ENCODE measurements around the gene NIPAL3. TPM values are rescaled to one million over a fixed set of nuclear protein-coding genes. Genes with fewer than 3 reads are reported as not detected.

The NIPAL3 gene
- total RNA-seq, 1 experiment from 2014 or later, result 11.2 TPM

DNA sequence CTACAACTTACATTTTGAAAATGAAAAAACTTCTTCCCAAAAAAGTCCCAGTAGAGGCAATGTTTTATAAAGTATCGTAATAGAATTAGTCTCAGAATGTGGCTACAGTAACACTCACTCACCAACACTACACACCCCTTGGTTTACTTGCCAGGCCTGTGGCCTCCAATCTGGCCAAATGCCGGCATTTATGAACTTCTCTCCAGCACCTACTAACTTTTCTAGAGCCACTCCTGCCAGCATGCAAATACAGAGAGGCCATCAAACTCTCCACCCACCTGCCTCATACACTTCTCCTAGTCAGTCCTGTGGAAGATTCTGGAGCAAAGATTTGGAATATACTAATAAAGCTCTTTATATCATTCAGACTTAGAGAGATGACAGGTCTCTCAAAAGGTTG, 34.3 kb upstream of the NIPAL3 start (continued):
- TF ChIP-seq, protein P1, sequence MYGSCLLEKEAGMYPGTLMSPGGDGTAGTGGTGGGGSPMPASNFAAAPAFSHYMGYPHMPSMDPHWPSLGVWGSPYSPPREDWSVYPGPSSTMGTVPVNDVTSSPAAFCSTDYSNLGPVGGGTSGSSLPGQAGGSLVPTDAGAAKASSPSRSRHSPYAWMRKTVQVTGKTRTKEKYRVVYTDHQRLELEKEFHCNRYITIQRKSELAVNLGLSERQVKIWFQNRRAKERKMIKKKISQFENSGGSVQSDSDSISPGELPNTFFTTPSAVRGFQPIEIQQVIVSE (CRISPR knock-in tag; IDR thresholded peaks at IDR 0.05; ENCODE audit: borderline replicate concordance), result no peak
- TF ChIP-seq CBFB (CRISPR knock-in tag; IDR thresholded peaks at IDR 0.05; ENCODE audit: low read depth) (no peak), ZNF512 (CRISPR knock-in tag; IDR thresholded peaks at IDR 0.05; ENCODE audit: borderline replicate concordance) (no peak), RELA (CRISPR knock-in tag; IDR thresholded peaks at IDR 0.05; ENCODE audit: borderline replicate concordance) (no peak), ATF2 (CRISPR knock-in tag; IDR thresholded peaks at IDR 0.05; ENCODE audit: borderline replicate concordance, low read depth) (no peak), CTCF (IDR thresholded peaks at IDR 0.05) (no peak)
- TF ChIP-seq, protein P2, sequence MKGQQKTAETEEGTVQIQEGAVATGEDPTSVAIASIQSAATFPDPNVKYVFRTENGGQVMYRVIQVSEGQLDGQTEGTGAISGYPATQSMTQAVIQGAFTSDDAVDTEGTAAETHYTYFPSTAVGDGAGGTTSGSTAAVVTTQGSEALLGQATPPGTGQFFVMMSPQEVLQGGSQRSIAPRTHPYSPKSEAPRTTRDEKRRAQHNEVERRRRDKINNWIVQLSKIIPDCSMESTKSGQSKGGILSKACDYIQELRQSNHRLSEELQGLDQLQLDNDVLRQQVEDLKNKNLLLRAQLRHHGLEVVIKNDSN (CRISPR knock-in tag; IDR thresholded peaks at IDR 0.05), result no peak
- TF ChIP-seq, protein P3, sequence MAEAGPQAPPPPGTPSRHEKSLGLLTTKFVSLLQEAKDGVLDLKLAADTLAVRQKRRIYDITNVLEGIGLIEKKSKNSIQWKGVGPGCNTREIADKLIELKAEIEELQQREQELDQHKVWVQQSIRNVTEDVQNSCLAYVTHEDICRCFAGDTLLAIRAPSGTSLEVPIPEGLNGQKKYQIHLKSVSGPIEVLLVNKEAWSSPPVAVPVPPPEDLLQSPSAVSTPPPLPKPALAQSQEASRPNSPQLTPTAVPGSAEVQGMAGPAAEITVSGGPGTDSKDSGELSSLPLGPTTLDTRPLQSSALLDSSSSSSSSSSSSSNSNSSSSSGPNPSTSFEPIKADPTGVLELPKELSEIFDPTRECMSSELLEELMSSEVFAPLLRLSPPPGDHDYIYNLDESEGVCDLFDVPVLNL (CRISPR knock-in tag; IDR thresholded peaks at IDR 0.05; ENCODE audit: borderline replicate concordance, low read depth), result no peak

GRCh38 chr1:24382165-24382577, 33.4 kb upstream of the NIPAL3 start:
- DNase-seq (ENCODE audit: low spot score), result no peak
- H3K4me1 Mint-ChIP-seq, result no peaks in the 10 kb centered on the region
- no peaks in the 10 kb centered on the region; the same call in 1 of the 2 replicates for H3K27me3 Mint-ChIP-seq (ENCODE audit: low read depth)
- H3K36me3 Mint-ChIP-seq, result peaks cover 2% of the 10 kb centered on the region; the same call in 1 of the 2 replicates
- H3K4me3 Mint-ChIP-seq, result no peak overlapping the region
- H3K9me3 Mint-ChIP-seq, result no peaks in the 10 kb centered on the region
- TF ChIP-seq, protein P3 (CRISPR knock-in tag; IDR thresholded peaks at IDR 0.05; ENCODE audit: borderline replicate concordance, low read depth), result no peak
- TF ChIP-seq ETV6 (CRISPR knock-in tag; IDR thresholded peaks at IDR 0.05) (no peak), EMX1 (CRISPR knock-in tag; IDR thresholded peaks at IDR 0.05) (no peak), SMAD3 (CRISPR knock-in tag; IDR thresholded peaks at IDR 0.05; ENCODE audit: borderline replicate concordance) (no peak)
- TF ChIP-seq, protein P4, sequence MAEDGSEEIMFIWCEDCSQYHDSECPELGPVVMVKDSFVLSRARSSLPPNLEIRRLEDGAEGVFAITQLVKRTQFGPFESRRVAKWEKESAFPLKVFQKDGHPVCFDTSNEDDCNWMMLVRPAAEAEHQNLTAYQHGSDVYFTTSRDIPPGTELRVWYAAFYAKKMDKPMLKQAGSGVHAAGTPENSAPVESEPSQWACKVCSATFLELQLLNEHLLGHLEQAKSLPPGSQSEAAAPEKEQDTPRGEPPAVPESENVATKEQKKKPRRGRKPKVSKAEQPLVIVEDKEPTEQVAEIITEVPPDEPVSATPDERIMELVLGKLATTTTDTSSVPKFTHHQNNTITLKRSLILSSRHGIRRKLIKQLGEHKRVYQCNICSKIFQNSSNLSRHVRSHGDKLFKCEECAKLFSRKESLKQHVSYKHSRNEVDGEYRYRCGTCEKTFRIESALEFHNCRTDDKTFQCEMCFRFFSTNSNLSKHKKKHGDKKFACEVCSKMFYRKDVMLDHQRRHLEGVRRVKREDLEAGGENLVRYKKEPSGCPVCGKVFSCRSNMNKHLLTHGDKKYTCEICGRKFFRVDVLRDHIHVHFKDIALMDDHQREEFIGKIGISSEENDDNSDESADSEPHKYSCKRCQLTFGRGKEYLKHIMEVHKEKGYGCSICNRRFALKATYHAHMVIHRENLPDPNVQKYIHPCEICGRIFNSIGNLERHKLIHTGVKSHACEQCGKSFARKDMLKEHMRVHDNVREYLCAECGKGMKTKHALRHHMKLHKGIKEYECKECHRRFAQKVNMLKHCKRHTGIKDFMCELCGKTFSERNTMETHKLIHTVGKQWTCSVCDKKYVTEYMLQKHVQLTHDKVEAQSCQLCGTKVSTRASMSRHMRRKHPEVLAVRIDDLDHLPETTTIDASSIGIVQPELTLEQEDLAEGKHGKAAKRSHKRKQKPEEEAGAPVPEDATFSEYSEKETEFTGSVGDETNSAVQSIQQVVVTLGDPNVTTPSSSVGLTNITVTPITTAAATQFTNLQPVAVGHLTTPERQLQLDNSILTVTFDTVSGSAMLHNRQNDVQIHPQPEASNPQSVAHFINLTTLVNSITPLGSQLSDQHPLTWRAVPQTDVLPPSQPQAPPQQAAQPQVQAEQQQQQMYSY (CRISPR knock-in tag; IDR thresholded peaks at IDR 0.05), result no peak
- TF ChIP-seq, protein P5, sequence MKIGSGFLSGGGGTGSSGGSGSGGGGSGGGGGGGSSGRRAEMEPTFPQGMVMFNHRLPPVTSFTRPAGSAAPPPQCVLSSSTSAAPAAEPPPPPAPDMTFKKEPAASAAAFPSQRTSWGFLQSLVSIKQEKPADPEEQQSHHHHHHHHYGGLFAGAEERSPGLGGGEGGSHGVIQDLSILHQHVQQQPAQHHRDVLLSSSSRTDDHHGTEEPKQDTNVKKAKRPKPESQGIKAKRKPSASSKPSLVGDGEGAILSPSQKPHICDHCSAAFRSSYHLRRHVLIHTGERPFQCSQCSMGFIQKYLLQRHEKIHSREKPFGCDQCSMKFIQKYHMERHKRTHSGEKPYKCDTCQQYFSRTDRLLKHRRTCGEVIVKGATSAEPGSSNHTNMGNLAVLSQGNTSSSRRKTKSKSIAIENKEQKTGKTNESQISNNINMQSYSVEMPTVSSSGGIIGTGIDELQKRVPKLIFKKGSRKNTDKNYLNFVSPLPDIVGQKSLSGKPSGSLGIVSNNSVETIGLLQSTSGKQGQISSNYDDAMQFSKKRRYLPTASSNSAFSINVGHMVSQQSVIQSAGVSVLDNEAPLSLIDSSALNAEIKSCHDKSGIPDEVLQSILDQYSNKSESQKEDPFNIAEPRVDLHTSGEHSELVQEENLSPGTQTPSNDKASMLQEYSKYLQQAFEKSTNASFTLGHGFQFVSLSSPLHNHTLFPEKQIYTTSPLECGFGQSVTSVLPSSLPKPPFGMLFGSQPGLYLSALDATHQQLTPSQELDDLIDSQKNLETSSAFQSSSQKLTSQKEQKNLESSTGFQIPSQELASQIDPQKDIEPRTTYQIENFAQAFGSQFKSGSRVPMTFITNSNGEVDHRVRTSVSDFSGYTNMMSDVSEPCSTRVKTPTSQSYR (CRISPR knock-in tag; IDR thresholded peaks at IDR 0.05), result no peak
- ATAC-seq, result no peak
- POLR2A ChIA-PET, result no interaction called here
- no peak overlapping the region for H3K27ac Mint-ChIP-seq
- CTCF ChIA-PET, result interaction anchor here (0.7 to 2.0 kb wide), 3 partner anchors 33 to 205 kb away, joined by 3 to 7 read pairs (median 3); partner anchors contain the start of gene NIPAL3
